Activated CD4-positive, alpha-beta T cell treated with anti-CD3 and anti-CD28 coated beads for 36 hours (primary cell): ENCODE measurements around the gene C1orf232. TPM values are rescaled to one million over a fixed set of nuclear protein-coding genes. Genes with fewer than 3 reads are reported as not detected.

ENCODE experiments used
- ATAC-seq: fragments of 200-7000 bp; cut with Tn5 transposase; one replicate; pipeline ENCODE4 v1.10.0; 2021; ENCODE audit warnings: mild to moderate bottlenecking, moderate library complexity
- CTCF ChIA-PET: fragments of 350-600 bp; sonication (Branson Sonifier 250); formaldehyde crosslinking; loops from one replicate; lab custom pipeline; 2021; ENCODE audit warnings: antibody characterized with exemption; lab: Charles Lee
- POLR2A ChIA-PET: fragments of 350-600 bp; sonication (Branson Sonifier 250); formaldehyde crosslinking; loops from one replicate; lab custom pipeline; 2021; ENCODE audit warnings: antibody characterized with exemption, inconsistent platforms; lab: Charles Lee
- DNase-seq: peaks from one replicate; pipeline ENCODE4 v3.0.0-alpha.2; 2020
- H3K27ac Mint-ChIP-seq: one replicate; pipeline ENCODE4 v1.8.0; 2021; ENCODE audit warnings: mixed read lengths
- H3K27me3 Mint-ChIP-seq: one replicate; pipeline ENCODE4 v1.8.0; 2021; ENCODE audit warnings: mixed read lengths
- H3K36me3 Mint-ChIP-seq: one replicate; pipeline ENCODE4 v1.8.0; 2021; ENCODE audit warnings: low read depth, mixed read lengths
- H3K4me1 Mint-ChIP-seq: one replicate; pipeline ENCODE4 v1.8.0; 2021; ENCODE audit warnings: mixed read lengths
- H3K4me3 Mint-ChIP-seq: one replicate; pipeline ENCODE4 v1.8.0; 2021; ENCODE audit warnings: mild to moderate bottlenecking, moderate library complexity, mixed read lengths
- H3K9me3 Mint-ChIP-seq: one replicate; pipeline ENCODE4 v1.8.0; 2021; ENCODE audit warnings: low read depth, mixed read lengths
- intact Hi-C, 2 experiments: fragments of 100-400 bp; cut with DNase I in 1 of 2; cut with micrococcal nuclease in 1 of 2; formaldehyde crosslinking; loops; one replicate each; pipeline versions ENCODE4 v1.14.2 to v1.15.1; 2022 to 2024; cut with DNase I, micrococcal nuclease
- total RNA-seq, 2 experiments: library from RNA; stranded (reverse); gene quantifications; one replicate each; pipeline ENCODE4 v1.2.3, GENCODE V29; 2021

C1orf232 gene
- total RNA-seq, 2 experiments from 2014 or later: not detected

DNA sequence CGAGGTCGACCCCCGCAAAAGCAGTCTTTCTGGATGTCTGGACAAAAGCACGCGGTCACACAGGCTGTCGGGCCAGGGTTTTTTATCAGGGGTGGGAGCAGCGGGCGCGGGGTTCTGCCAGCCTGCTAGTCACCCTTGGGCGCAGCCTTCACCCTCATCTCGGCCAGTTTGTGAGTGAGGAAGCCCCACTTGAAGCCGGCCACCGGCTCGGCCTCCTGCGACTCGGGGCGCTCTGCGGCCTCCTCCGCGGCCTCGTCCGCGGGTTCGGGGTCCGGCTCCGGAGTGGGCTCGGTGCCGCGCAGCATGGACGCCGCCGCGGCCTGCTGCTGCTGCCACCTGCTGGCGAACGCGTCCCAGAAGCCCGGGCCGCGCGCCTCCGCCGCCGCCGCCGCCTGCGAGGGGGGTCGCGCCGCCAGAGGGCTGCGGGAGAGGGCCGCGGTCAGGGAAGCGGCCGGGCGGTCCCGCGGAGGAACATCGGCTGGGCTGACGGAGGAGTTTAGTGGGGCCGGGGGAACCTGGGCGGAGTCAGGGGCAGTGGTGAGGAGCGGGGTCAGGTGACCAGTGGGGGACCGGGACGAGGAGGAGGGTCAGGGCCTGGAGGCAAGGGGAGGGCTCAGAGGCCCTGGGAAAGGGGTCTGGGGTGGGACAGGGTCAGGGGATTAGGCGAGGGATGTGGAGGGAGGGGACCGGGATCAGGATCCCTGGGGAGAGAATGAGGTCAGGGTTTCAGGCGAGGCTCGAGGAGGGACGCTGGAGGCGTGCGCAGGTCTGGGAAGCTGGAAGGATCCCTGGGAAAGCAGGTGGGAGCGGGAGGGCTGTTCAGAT, 4.5 kb downstream of the C1orf232 start:
- Mint-ChIP-seq H3K27me3 (peaks cover 14% of the 10 kb centered on the region), H3K4me1 (peaks cover 10% of the 10 kb centered on the region), H3K36me3 (no peaks in the 10 kb centered on the region), H3K27ac (no peak overlapping the region), H3K4me3 (peak overlapping the region; percentile 50), H3K9me3 (no peaks in the 10 kb centered on the region)
- peak; percentile 69 for ATAC-seq
- intact Hi-C loops: loop anchor here (1.0 kb wide), 3 partner anchors 59 to 128 kb away; partner anchors contain the start of gene CEP85 (in 1 of the 2)
- CTCF ChIA-PET: interaction anchor here (0.7 to 2.2 kb wide), 7 partner anchors 19 to 126 kb away, joined by 3 to 11 read pairs (median 3); no protein-coding TSS in a partner anchor
- POLR2A ChIA-PET: no interaction called here
- DNase-seq: peak; percentile 75

DNA sequence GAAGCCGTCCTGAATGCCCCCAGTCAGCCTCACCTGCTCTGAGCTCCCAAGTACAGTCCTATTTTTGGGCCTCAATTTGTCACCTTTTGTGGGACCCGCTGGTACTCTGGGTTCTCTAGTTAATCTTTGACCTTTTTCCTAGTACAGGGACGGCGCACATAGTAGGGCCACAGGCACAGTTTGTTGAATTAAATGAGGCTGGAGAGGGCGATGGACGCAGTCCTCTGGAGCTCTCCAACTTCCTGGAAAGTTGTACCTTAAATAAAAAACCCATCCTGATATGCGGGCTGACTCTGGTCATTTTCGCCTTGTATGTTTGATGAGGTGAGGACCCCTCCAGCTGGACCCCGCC, 5.1 kb downstream of the C1orf232 start:
- DNase-seq: no peak
- H3K4me1 Mint-ChIP-seq: peaks cover 10% of the 10 kb centered on the region
- no peaks in the 10 kb centered on the region for H3K36me3 Mint-ChIP-seq
- intact Hi-C loops: loop anchor here (1.0 to 2.0 kb wide), 4 partner anchors 58 to 157 kb away; partner anchors contain the start of gene CEP85 (in 1 of the 2)
- no peak for ATAC-seq
- no peak overlapping the region for H3K27ac Mint-ChIP-seq
- ChIA-PET POLR2A (no interaction called here), CTCF (interaction anchor here (0.7 to 2.2 kb wide), 7 partner anchors 9 to 125 kb away, joined by 3 to 11 read pairs (median 3); no protein-coding TSS in a partner anchor)
- H3K27me3 Mint-ChIP-seq: peaks cover 14% of the 10 kb centered on the region
- no peak overlapping the region for H3K4me3 Mint-ChIP-seq
- no peaks in the 10 kb centered on the region for H3K9me3 Mint-ChIP-seq

DNA sequence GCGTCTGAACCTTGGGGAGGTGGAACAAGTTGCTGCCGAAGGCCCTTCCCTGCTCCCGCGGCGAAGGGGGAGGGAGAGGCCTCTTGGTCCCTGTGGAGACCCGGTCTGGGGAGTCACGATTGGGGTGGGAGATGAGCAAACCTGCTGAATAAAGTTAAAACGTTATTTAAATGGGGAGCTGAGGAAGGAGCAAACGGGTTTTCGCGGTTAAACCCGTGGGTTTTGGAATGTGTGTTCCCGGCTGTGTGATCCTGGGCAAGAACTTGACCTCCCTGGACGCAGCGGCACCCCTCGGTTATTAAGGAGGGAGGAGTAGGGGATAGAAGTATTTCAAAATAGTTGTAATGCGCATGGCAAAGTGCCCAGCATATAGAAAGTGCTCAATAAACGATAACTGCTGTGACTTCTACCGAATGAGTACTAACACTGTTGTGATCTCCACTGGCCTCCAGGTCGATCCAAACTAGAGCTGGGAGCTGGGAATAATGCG, 6.5 kb downstream of the C1orf232 start:
- POLR2A ChIA-PET: interaction anchor here (0.6 kb wide), 1 partner anchor 36 kb away, joined by 4 read pairs; no protein-coding TSS in a partner anchor
- H3K36me3 Mint-ChIP-seq: no peaks in the 10 kb centered on the region
- no peak overlapping the region for H3K27ac Mint-ChIP-seq
- peak overlapping the region; percentile 39 for H3K4me3 Mint-ChIP-seq
- peaks cover 15% of the 10 kb centered on the region for H3K27me3 Mint-ChIP-seq
- peaks cover 10% of the 10 kb centered on the region for H3K4me1 Mint-ChIP-seq
- DNase-seq (no peak), ATAC-seq (no peak)
- intact Hi-C loops: loop anchor here in 1 of 2 experiments (2.0 kb wide), 1 partner anchor 159 kb away; no protein-coding TSS in a partner anchor
- no peaks in the 10 kb centered on the region for H3K9me3 Mint-ChIP-seq
- CTCF ChIA-PET: interaction anchor here (0.5 to 3.0 kb wide), 8 partner anchors 8 to 285 kb away, joined by 3 to 11 read pairs (median 4); partner anchors contain the start of genes ZNF593 and ZNF593OS

DNA sequence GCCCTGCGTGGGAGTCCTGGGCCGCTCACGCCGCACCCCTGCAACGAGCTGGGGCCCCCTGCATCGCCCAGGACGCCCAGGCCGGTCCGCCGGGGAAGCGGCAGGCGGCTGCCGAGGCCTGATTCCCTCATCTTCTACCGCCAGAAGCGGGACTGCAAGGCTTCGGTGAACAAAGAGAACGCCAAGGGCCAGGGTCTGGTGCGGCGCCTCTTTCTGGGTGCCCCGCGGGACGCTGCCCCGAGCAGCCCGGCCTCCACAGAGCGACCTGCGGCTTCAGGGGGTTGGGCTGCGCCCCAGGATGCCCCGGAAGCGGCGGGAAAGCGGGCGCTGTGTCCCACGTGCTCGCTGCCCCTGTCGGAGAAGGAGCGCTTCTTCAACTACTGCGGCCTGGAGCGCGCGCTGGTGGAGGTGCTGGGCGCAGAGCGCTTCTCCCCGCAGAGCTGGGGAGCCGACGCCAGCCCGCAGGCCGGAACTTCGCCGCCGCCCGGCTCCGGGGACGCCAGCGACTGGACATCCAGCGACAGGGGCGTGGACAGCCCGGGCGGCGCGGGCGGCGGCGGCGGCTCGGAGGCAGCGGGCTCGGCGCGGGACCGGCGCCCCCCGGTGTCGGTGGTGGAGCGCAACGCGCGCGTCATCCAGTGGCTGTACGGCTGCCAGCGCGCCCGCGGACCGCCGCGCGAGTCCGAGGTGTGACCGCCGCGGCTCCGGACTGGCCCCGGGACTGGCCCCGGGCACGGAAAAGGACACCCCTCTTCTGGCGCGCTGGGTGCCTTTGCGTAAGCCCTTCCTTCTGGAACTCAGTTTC, 7.1 kb downstream of the C1orf232 start:
- DNase-seq: peak; percentile 67
- H3K9me3 Mint-ChIP-seq: no peaks in the 10 kb centered on the region
- peak; percentile 47 for ATAC-seq
- peak overlapping the region; percentile 39 for H3K4me3 Mint-ChIP-seq
- POLR2A ChIA-PET: interaction anchor here (0.6 kb wide), 1 partner anchor 35 kb away, joined by 4 read pairs; no protein-coding TSS in a partner anchor
- CTCF ChIA-PET: interaction anchor here (0.6 to 3.0 kb wide), 7 partner anchors 8 to 256 kb away, joined by 3 to 10 read pairs (median 3); partner anchors contain the start of genes ZNF593 and ZNF593OS
- peaks cover 10% of the 10 kb centered on the region for H3K4me1 Mint-ChIP-seq
- H3K27ac Mint-ChIP-seq: no peak overlapping the region
- peaks cover 15% of the 10 kb centered on the region for H3K27me3 Mint-ChIP-seq
- no peaks in the 10 kb centered on the region for H3K36me3 Mint-ChIP-seq
- intact Hi-C loops: loop anchor here in 1 of 2 experiments (2.0 kb wide), 1 partner anchor 159 kb away; no protein-coding TSS in a partner anchor

DNA sequence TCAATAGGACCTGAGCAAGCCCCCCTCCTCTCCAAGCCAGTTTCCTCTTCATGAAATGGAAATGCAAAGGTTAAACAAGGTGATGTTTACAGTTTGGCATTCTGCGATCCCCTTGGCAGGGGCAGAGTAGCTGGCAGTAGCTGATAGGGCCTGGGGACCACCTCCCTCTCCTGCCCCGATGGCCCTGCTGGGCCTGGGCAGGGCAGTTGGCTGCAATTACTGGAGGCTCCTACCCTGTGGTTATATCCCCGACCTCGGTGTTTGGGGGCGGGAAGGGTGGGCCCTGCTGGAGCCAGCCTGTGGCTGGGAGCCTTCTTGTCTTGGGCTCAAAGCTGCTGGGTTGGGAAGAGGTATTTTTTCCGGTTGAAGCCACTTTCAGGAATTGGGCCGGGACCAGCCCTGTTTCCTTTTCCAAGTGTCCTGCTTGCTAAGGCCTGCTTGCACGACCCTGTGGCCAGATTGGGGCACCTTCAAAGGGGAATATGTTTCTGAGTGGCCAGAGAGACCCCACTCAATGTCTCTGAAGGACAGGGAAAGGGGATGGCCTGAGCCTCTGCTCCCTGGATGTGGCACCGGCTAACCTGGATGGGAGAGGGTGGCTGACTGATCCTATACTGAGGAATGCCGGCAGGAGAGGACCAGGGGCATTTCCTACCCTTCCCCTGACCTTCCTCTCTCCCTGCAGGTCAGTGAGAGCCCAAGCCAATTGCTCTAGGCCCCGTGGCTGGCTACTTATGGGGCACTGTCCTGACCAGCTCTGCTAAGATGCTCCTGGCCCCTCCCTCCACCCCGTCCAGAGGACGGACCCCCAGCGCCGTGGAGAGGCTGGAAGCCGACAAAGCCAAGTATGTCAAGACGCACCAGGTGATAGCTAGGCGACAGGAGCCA, 8.0 kb downstream of the C1orf232 start:
- Mint-ChIP-seq H3K36me3 (no peaks in the 10 kb centered on the region), H3K4me3 (no peak overlapping the region), H3K27me3 (peaks cover 17% of the 10 kb centered on the region), H3K9me3 (no peaks in the 10 kb centered on the region), H3K4me1 (peaks cover 10% of the 10 kb centered on the region), H3K27ac (no peak overlapping the region)
- DNase-seq: no peak
- intact Hi-C loops: no loop called here
- ATAC-seq: peak; percentile 4
- CTCF ChIA-PET: interaction anchor here (0.6 to 3.0 kb wide), 3 partner anchors 9 to 63 kb away, joined by 3 to 10 read pairs (median 3); partner anchors contain the start of gene ZNF593
- POLR2A ChIA-PET: no interaction called here

DNA sequence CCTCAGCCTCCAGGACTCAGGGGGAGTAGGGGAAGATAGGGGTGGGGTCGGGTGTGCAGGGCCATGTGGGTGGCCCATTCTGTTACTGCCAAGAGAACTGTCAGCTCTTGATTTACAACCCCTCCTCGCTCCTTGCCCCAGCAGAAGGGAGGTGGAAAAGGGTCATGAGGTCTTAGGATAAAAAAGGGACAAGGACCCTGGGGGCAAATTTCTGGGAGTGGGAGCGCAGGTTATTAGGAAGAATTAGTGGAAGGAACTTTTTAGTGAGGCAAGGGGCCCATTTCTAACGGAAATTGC, 9.1 kb downstream of the C1orf232 start:
- peaks cover 24% of the 10 kb centered on the region for H3K27me3 Mint-ChIP-seq
- intact Hi-C loops: no loop called here
- POLR2A ChIA-PET: no interaction called here
- CTCF ChIA-PET: interaction anchor here (1.0 to 3.0 kb wide), 2 partner anchors 10 to 62 kb away, joined by 3 to 10 read pairs; partner anchors contain the start of gene ZNF593
- H3K36me3 Mint-ChIP-seq: no peaks in the 10 kb centered on the region
- peaks cover 8% of the 10 kb centered on the region for H3K4me1 Mint-ChIP-seq
- H3K4me3 Mint-ChIP-seq: no peak overlapping the region
- no peak for ATAC-seq
- H3K27ac Mint-ChIP-seq: no peak overlapping the region
- no peaks in the 10 kb centered on the region for H3K9me3 Mint-ChIP-seq
- no peak for DNase-seq

DNA sequence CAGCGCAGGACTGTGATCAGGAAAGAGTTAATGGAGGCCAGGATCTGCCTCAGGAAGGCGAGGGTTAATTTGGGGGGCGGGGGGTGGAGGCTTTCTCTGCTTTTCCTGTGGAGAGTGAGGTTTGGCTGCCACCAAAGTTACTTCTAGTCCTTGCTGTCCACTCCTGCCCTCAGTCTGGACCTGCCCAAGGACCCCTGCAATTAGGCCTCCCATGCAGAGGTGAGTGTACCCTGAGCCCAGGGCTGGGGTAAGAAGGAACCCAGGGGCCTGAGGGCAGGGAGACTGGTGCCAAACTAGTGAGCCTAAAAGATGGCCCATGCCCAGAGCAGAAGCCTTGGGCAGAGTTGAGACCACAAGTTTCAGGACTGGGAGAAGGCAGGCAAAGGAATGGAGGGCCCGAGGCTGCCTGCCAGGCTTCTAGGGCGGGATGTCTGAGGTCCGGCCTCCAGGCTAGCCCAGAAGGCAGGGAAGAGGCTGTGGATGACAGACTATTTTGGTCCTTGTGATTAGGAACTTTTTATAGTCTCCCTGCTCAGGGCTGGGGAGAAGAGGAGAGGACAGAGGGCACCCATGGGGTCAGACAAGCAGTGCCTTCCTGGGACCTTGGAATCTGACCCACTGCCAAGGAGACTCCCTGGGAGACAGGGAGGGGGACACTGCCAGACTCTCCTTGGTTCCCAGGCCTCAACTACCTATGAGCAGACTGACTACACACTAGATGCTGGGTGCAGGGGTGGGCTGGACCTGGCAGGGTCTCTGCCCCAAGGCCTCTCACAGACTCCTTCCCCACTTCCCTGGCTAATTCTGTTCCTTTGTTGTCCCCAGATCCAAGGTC, 9.6 kb downstream of the C1orf232 start, which contains the start of gene FAM110D:
Gene FAM110D (plus strand): TSS at position 172 of the 835 bp plus-strand sequence. CDS start 2,213 bp downstream, outside the sequence.
- Mint-ChIP-seq H3K9me3 (no peaks in the 10 kb centered on the region), H3K36me3 (no peaks in the 10 kb centered on the region), H3K27ac (no peak within 1 kb of the TSS), H3K27me3 (peaks cover 24% of the 10 kb centered on the region), H3K4me3 (no peak within 1 kb of the TSS), H3K4me1 (peaks cover 8% of the 10 kb centered on the region)
- ATAC-seq (no peak), DNase-seq (no peak)
- intact Hi-C loops: no loop called here
- POLR2A ChIA-PET: no interaction called here
- CTCF ChIA-PET: interaction anchor here (1.0 to 4.0 kb wide), 4 partner anchors 11 to 61 kb away, joined by 3 to 19 read pairs (median 6); partner anchors contain the start of gene ZNF593

DNA sequence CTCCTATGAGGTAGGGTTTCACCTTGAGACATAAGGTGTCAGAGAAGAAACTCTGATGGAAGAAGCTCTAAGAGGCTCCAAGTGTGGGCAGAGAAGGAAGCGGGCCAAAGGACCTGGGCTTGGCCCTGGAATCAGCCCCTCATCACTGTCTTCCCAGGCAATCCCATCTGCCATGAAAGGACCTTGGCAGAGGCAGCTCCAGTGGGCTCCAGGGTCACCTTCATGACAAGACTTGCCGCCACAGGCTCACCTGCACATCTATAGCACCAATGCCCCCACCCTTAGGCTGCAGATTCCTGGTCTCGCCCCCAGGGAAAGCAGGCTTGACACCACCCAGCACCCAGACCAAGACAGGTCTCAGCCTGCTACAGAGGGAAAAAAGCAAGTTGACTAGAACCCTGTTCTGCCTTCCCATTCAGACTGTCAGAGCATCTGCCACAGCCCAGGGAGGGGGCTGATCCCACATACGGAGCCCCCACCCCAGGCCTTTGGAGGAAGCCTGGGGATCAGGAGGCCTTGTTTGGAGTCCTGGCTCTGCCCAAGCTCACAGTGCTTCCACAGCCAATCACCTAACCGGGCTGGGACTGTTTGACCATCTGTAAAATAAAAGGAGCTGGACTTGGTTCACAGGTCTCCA, 10.4 kb downstream of the C1orf232 start:
- Mint-ChIP-seq H3K36me3 (no peaks in the 10 kb centered on the region), H3K4me1 (peaks cover 4% of the 10 kb centered on the region), H3K4me3 (no peak overlapping the region), H3K27me3 (peaks cover 19% of the 10 kb centered on the region), H3K27ac (no peak overlapping the region), H3K9me3 (no peaks in the 10 kb centered on the region)
- ChIA-PET CTCF (interaction anchor here (1.0 to 4.0 kb wide), 6 partner anchors 9 to 207 kb away, joined by 3 to 19 read pairs (median 3); no protein-coding TSS in a partner anchor), POLR2A (no interaction called here)
- intact Hi-C loops: no loop called here
- ATAC-seq (no peak), DNase-seq (no peak)

DNA sequence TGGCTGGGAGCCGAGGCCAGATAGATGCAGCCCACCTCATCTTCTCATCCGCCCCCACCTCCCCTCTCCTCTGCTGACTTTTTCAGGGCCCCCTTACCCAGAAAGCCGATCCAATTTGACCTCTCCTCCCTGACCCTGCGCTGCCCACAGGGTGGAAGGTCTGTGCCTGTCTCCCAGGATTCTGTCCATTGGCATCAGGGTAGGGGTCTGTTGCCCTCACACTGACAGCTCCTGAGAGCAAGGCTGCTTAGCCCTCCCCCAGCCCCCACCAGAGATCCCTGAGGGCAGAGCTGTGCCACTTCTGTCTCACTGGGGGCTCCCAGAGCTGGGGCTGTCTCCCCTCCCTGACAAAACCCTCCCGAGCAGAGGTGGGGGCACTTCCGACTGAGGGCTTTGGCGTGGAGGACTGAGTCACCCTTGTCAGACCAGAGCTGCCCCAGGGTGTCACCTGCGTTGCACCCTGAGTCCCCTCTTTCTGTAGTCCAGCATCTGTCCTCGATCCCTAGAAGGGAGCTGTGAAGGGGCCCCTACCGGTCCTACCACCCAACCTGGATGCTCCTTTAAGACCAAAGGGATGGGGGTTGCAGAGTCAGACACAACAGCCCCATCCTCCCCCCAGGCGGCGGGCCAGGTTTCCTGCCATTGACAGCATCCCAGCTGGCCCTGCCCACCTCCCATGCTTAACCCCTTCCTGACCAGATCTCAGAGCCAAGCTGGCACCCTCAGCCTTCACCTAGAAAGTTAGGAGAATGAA, 12.3 kb downstream of the C1orf232 start:
- no peaks in the 10 kb centered on the region for H3K9me3 Mint-ChIP-seq
- ChIA-PET CTCF (interaction anchor here (0.6 to 4.0 kb wide), 9 partner anchors 12 to 290 kb away, joined by 3 to 19 read pairs (median 4); partner anchors contain the start of gene ZNF593), POLR2A (interaction anchor here (0.5 to 0.6 kb wide), 2 partner anchors 11 to 1473 kb away, joined by 3 read pairs; no protein-coding TSS in a partner anchor)
- DNase-seq (no peak), ATAC-seq (no peak)
- H3K4me3 Mint-ChIP-seq: no peak overlapping the region
- H3K36me3 Mint-ChIP-seq: no peaks in the 10 kb centered on the region
- peaks cover 14% of the 10 kb centered on the region for H3K27me3 Mint-ChIP-seq
- intact Hi-C loops: no loop called here
- H3K4me1 Mint-ChIP-seq: no peaks in the 10 kb centered on the region
- H3K27ac Mint-ChIP-seq: no peak overlapping the region
